GM13976 (cell line): ENCODE results near the gene ZNF181.

ENCODE experiments used
- DNase-seq: peaks from one replicate; pipeline ENCODE4 v3.0.0; 2012; ENCODE audit warnings: low spot score
- CTCF ChIP-seq: IDR thresholded peaks from 2 replicates; pipeline ENCODE4 v1.5.1; 2012; ENCODE audit warnings: borderline replicate concordance, mild to moderate bottlenecking; ENCODE audit not compliant: insufficient read depth; ENCODE audit errors: extremely low read depth, missing control alignments, control extremely low read depth
- in situ Hi-C: fragments of 300-500 bp; cut with MboI; formaldehyde crosslinking; loops from one replicate; pipeline ENCODE4 v1.12.0; 2022; ENCODE audit warnings: low sequenced_read_pairs, mixed read lengths, inconsistent platforms; ENCODE audit not compliant: unreplicated experiment

Gene ZNF181

GRCh38 chr19:34788074-34788473, 54.0 kb downstream of the ZNF181 start:
- no peak for TF ChIP-seq CTCF
- DNase-seq: no peak
- in situ Hi-C loops: no loop called here

GRCh38 chr19:34793565-34793964, 59.5 kb downstream of the ZNF181 start:
- no peak for TF ChIP-seq CTCF
- in situ Hi-C loops: no loop called here
- DNase-seq: no peak

DNA sequence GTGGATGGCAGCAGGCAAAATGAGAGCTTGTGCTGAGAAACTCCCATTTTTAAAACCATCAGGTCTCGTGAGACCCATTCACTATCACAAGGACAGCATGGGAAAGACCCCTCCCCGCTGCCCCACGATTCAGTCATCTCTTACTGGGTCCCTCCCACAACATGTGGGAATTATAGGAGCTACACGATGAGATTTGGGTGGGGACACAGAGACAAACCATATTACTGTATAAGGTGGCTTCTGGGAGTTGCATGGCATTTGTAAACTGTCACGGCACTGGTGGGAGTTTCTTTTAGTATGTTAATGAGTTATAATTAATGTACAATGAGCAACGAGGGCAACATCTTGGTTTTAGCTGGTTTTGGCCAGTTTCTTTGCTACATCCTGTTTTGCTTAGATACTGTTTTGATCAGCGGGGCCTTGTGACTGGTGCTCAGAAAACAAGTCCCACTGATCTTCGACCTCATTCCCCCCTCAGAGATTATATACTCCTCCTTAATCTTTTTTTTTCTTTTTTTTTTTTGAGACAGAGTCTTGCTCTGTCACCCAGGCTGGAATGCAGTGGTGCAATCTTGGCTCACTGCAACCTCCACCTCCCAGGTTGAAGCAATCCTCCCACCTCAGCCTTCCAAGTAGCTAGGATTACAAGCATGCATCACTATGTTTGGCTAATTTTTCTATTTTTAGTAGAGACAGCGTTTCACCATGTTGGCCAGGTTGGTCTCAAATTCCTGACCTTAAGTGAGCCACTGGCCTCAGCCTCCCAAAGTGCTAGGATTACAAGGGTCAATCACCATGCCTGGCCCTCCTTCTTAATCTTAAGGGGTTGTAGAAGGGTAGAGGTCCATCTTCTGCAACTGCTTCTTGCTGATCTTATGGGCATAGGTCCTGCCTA, 60.3 kb downstream of the ZNF181 start:
- in situ Hi-C loops: no loop called here
- no peak for DNase-seq
- TF ChIP-seq CTCF: no peak
